GM13976 (cell line): ENCODE results near the gene CREB3L1.

Experiments used
- DNase-seq: peaks from one replicate; pipeline ENCODE4 v3.0.0; 2012; ENCODE audit warnings: low spot score
- CTCF ChIP-seq: IDR thresholded peaks from 2 replicates; pipeline ENCODE4 v1.5.1; 2012; ENCODE audit warnings: borderline replicate concordance, mild to moderate bottlenecking; ENCODE audit not compliant: insufficient read depth; ENCODE audit errors: extremely low read depth, missing control alignments, control extremely low read depth
- in situ Hi-C: fragments of 300-500 bp; cut with MboI; formaldehyde crosslinking; loops from one replicate; pipeline ENCODE4 v1.12.0; 2022; ENCODE audit warnings: low sequenced_read_pairs, mixed read lengths, inconsistent platforms; ENCODE audit not compliant: unreplicated experiment

Gene CREB3L1

DNA sequence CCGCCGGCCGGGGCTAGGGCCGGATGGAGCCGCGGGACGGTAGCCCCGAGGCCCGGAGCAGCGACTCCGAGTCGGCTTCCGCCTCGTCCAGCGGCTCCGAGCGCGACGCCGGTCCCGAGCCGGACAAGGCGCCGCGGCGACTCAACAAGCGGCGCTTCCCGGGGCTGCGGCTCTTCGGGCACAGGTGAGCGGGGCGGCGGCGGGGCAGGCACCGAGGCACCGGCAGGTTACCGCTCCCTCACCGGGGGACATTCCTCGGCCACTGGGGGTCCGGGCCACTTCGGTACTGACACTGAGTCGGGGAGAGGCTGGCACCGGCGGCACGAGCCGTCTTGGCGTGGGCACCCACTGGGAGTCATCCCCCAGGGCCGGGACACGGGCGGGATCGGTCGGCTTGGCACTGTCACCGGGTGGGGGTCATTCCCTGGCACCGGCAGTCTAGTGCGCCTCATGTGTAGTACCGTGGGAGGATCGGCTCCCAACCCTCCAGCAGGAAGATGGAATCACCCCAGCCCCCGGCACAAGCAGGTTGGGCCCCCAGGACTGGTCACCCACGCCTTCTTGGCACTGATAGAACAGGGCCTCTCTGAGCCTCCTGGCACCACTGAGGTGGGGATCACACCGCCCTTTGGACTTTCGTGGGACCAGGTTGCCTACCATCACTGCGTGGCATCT lies 70.3 kb downstream of the CREB3L1 start:
- no peak for DNase-seq
- no peak for TF ChIP-seq CTCF
- in situ Hi-C loops = no loop called here

GRCh38 chr11:46348566-46349401 lies 71.3 kb downstream of the CREB3L1 start:
- in situ Hi-C loops = no loop called here
- DNase-seq = no peak
- no peak for TF ChIP-seq CTCF

- in situ Hi-C loops = no loop called here
- TF ChIP-seq CTCF = no peak
Measured at GRCh38 chr11:46350695-46351094, 73.2 kb downstream of the CREB3L1 start.

GRCh38 chr11:46351148-46351547 lies 73.7 kb downstream of the CREB3L1 start:
- no peak for TF ChIP-seq CTCF
- no peak for DNase-seq
- in situ Hi-C loops = no loop called here

More at GRCh38 chr11:46350695-46351094, 73.2 kb downstream of the CREB3L1 start:
- no peak for DNase-seq

DNA sequence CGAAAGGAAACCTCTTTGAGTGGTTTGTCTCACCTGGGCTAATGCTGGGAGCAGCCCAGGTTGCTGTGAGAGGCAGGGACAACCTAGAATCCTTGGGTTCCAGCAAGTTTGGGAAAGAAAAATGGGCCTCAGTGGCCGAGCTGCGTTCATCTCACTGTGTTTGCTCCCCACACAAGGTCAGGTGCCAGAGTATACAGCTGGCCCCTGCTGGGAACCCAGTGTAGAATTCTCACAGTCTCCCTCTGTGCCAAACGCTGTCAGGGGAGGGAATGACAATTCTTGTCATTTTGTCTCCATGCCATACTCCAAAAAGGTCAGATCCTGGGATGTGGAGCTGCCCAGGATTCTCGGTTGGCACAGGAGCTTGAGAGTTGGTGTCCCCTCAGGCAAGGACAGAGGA lies 74.1 kb downstream of the CREB3L1 start:
- no peak for TF ChIP-seq CTCF
- DNase-seq = no peak
- in situ Hi-C loops = no loop called here

DNA sequence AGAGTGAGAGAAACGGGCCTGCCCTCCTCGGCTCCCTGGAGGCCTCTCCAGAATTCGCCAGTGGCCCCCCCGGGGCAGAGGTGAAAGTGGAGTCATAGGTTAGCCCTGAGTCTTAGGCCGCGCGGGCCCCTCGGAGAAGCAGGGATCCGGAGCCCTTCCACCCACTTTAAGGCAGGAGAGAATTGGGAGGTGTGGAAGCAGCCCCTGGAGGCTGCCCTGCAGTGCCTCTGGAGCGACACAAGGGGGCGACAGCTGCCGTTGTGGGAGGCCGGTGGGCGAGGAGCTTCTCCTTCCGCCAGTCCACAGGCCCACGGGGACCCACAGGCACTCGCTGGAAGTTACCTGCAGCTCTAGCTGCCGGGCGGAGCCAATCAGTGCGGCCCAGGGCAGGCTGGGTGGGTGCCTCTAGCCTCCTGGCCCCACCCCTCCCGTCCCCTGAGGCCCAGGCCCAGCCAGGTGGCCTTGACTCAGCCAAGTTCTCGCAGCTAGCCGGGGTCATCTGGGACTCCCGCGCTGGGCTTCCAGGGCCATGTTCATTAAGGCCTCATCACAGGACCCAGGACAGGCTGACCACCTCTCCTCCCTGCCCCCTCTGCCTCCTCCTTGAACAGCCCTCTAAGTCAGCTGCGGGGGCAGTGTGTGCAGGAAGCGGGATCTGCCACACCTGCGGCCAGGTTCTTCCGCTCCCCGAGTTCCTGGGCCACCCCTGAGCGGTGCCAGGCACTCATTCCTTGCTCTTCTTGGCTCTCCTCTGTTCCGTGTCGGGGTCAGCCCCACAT lies 74.8 kb downstream of the CREB3L1 start:
- in situ Hi-C loops = no loop called here
- TF ChIP-seq CTCF = peak; percentile 93
- peak; percentile 75 for DNase-seq
